Measurements from ENCODE around the gene LCT. TPM values are rescaled to one million over a fixed set of nuclear protein-coding genes. Genes with fewer than 3 reads are reported as not detected.

LCT gene
- total and polyA plus RNA-seq, 4 donors = 0.01 to 0.06 (median 0.02) TPM; not detected in 1

DNA sequence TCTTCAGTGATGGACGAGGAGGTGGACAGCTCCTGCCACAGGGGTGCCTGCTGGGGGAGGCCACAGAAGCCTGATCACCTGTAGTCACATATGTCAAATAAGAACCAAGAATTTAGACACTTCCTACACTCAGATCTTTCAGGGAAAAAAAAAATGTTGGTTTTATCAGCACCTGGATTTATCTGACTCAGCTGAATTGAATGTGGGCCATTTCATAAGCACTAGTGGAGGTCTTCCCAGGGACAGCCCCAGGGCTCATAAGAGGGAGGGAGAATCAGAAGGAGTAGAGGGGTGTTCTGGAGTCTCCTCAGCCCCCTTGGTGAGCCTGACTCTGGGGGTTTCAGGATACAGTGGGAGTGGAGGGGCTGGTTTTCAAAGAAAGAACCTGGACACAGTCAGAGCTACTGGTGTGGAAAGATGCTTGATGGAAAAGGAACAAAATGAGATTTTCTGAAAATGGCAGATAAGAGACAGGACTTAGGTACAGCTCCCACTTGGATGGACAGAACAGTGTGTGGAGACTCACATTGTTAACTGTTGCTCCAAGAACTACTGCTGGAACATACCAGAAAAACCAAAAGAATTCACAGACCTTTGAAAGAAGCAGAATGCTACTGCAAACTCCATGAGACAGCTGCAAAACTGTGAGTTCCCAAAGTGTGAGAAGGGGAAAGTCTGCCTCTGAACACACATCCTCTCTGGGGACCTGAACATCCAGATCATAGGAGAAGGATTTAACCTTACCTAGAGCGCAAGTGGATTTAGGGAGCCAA, 45.4 kb downstream of the LCT start:
- no peak for DNase-seq
- no peak for ATAC-seq (ENCODE audit: insufficient read depth, low FRiP score)
- TF ChIP-seq, protein P1, sequence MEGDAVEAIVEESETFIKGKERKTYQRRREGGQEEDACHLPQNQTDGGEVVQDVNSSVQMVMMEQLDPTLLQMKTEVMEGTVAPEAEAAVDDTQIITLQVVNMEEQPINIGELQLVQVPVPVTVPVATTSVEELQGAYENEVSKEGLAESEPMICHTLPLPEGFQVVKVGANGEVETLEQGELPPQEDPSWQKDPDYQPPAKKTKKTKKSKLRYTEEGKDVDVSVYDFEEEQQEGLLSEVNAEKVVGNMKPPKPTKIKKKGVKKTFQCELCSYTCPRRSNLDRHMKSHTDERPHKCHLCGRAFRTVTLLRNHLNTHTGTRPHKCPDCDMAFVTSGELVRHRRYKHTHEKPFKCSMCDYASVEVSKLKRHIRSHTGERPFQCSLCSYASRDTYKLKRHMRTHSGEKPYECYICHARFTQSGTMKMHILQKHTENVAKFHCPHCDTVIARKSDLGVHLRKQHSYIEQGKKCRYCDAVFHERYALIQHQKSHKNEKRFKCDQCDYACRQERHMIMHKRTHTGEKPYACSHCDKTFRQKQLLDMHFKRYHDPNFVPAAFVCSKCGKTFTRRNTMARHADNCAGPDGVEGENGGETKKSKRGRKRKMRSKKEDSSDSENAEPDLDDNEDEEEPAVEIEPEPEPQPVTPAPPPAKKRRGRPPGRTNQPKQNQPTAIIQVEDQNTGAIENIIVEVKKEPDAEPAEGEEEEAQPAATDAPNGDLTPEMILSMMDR (IDR thresholded peaks at IDR 0.05; ENCODE audit: control extremely low read depth, extremely low read depth) = no peak
- Histone ChIP-seq H3K4me3 (no peak overlapping the region), H3K9ac (ENCODE audit: insufficient read depth in 1 of 2, low read length in 2 of 2) (no peak overlapping the region), H3K27ac (ENCODE audit: low read depth in 1 of 2, low read length in 1 of 2) (no peak overlapping the region), H3K4me1 (ENCODE audit: control insufficient read depth in 5 of 5, insufficient read depth in 5 of 5, low read length in 5 of 5) (peaks cover 0 to 5% (median 0%) of the 10 kb centered on the region in 5 donors), H3K9me3 (ENCODE audit: control insufficient read depth in 4 of 4, insufficient read depth in 3 of 4, low read length in 3 of 4) (peaks cover 0 to 3% (median under 1%) of the 10 kb centered on the region in 4 donors), H3K27me3 (ENCODE audit: control insufficient read depth in 3 of 3, insufficient read depth in 3 of 3, low read length in 2 of 3) (no peaks in the 10 kb centered on the region), H3K36me3 (ENCODE audit: control insufficient read depth in 4 of 4, insufficient read depth in 4 of 4, low read length in 4 of 4) (peaks cover 0 to 3% (median 0%) of the 10 kb centered on the region in 4 donors)
- 93 to 100% methylated on average over 2 of the region's 2 CpGs for WGBS, 2 donors

DNA sequence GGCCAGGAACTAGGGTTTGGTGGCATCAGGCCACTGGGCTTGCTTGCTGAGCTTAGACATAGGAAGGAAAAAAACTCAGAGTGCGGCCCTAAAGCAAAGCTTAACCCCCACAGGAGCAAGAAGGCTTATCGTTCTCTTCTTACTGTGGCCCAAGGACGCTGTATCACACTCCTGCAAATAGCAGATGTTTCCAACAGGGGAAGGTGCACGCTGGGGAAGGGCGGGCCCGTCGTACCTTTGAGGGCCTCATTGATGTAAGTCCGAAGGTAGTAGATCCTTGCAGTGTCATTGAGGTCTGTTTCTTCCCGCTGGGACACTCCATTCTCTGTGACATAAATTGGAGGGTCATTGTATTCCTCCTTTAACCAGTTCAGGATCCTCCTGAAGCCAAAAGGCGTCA, 46.6 kb downstream of the LCT start:
- DNase-seq = no peak
- Histone ChIP-seq H3K4me1 (ENCODE audit: control insufficient read depth in 5 of 5, insufficient read depth in 5 of 5, low read length in 5 of 5) (peaks cover 0 to 4% (median 0%) of the 10 kb centered on the region in 5 donors), H3K27me3 (ENCODE audit: control insufficient read depth in 3 of 3, insufficient read depth in 3 of 3, low read length in 2 of 3) (no peaks in the 10 kb centered on the region), H3K36me3 (ENCODE audit: control insufficient read depth in 4 of 4, insufficient read depth in 4 of 4, low read length in 4 of 4) (peaks cover 0 to 7% (median 2%) of the 10 kb centered on the region in 4 donors), H3K4me3 (no peak overlapping the region), H3K9me3 (ENCODE audit: control insufficient read depth in 4 of 4, insufficient read depth in 3 of 4, low read length in 3 of 4) (peaks cover 0 to 3% (median under 1%) of the 10 kb centered on the region in 4 donors), H3K27ac (ENCODE audit: low read depth in 1 of 2, low read length in 1 of 2) (no peak overlapping the region), H3K9ac (ENCODE audit: insufficient read depth in 1 of 2, low read length in 2 of 2) (no peak overlapping the region)
- WGBS, 2 donors = 96 to 97% methylated on average over 10 of the region's 10 CpGs
- no peak for ATAC-seq (ENCODE audit: insufficient read depth, low FRiP score)
- TF ChIP-seq, protein P1 (IDR thresholded peaks at IDR 0.05; ENCODE audit: control extremely low read depth, extremely low read depth) = no peak

DNA sequence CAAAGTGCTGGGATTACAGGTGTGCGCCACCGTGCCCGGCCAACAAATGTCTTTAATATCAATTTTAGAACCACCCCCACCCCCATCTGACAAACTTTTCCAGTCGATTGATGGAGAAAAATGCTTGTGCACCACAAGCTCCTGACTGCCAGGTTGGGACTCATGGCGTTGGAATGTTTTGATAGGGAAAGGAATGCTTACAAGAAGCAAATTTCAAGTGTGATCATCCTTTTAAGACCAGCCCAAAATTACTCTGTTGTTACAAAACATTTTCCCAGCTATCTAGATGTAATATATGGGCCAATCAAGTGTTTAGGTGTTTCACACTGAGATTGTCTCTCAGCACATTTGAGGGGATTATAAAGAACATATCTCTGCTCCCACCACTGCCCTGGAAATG, 50.2 kb downstream of the LCT start:
- ATAC-seq (ENCODE audit: insufficient read depth, low FRiP score) (no peak), DNase-seq (no peak)
- no peak overlapping the region for H3K27ac ChIP-seq (ENCODE audit: low read depth in 1 of 2, low read length in 1 of 2)
- H3K27me3 ChIP-seq (ENCODE audit: control insufficient read depth in 3 of 3, insufficient read depth in 3 of 3, low read length in 2 of 3) = no peaks in the 10 kb centered on the region
- TF ChIP-seq, protein P1 (IDR thresholded peaks at IDR 0.05; ENCODE audit: control extremely low read depth, extremely low read depth) = no peak
- H3K36me3 ChIP-seq (ENCODE audit: control insufficient read depth in 4 of 4, insufficient read depth in 4 of 4, low read length in 4 of 4) = peaks cover 9 to 21% (median 17%) of the 10 kb centered on the region in 4 donors
- peaks cover 0 to 2% (median under 1%) of the 10 kb centered on the region in 4 donors for H3K9me3 ChIP-seq (ENCODE audit: control insufficient read depth in 4 of 4, insufficient read depth in 3 of 4, low read length in 3 of 4)
- no peak overlapping the region for H3K9ac ChIP-seq (ENCODE audit: insufficient read depth in 1 of 2, low read length in 2 of 2)
- WGBS, 2 donors = 85 to 93% methylated on average over 5 of the region's 5 CpGs
- no peak overlapping the region for H3K4me3 ChIP-seq
- H3K4me1 ChIP-seq (ENCODE audit: control insufficient read depth in 5 of 5, insufficient read depth in 5 of 5, low read length in 5 of 5) = no peaks in the 10 kb centered on the region
